B cell (primary cell): ENCODE data around the gene SIPA1L3. TPM values are rescaled to one million over a fixed set of nuclear protein-coding genes. Genes with fewer than 3 reads are reported as not detected.
A peak's percentile ranks its signal among the peaks of the same experiment; 100 is the strongest.

ENCODE experiments used
- ATAC-seq: fragments of 200-7000 bp; cut with Tn5 transposase; one replicate; pipeline ENCODE4 v1.10.0; 2021; ENCODE audit warnings: low read depth, mild to moderate bottlenecking, moderate number of reproducible peaks, moderate library complexity
- CTCF ChIA-PET: fragments of 350-600 bp; sonication (Branson Sonifier 250); formaldehyde crosslinking; loops from one replicate; lab custom pipeline; 2021; ENCODE audit warnings: antibody characterized with exemption, inconsistent platforms; lab: Charles Lee
- POLR2A ChIA-PET: fragments of 350-600 bp; sonication (Branson Sonifier 250); formaldehyde crosslinking; loops from one replicate; lab custom pipeline; 2021; ENCODE audit warnings: antibody characterized with exemption; lab: Charles Lee
- DNase-seq: peaks from one replicate; pipeline ENCODE4 v3.0.0; 2013
- H2AFZ ChIP-seq: 2 replicates; pipeline ENCODE4 v1.6.1; 2012; ENCODE audit warnings: mild to moderate bottlenecking, low read depth, low read length; ENCODE audit not compliant: insufficient read depth, poor library complexity, severe bottlenecking
- H3K27ac ChIP-seq, 2 donors: 1 replicate in 1 of 2; 2 replicates in 1 of 2; pipeline ENCODE4 v1.5.1; 2012 to 2013; ENCODE audit warnings: low read length in 2 of 2, mild to moderate bottlenecking in 2 of 2, moderate library complexity in 1 of 2
- H3K27me3 ChIP-seq, 4 experiments: fragments of 200-600 bp in 1 of 4; sonication (generic) in 1 of 4; replicated peaks in 1 of 4; 1 replicate in 2 of 4; 2 replicates in 2 of 4; pipeline versions ENCODE4 v1.6.1 to v1.7.0; 2013 to 2016; ENCODE audit warnings: low read length in 3 of 4, mild to moderate bottlenecking in 2 of 4, mixed read lengths in 1 of 4, moderate library complexity in 1 of 4; ENCODE audit not compliant: insufficient read depth in 4 of 4, control insufficient read depth in 3 of 4; ENCODE audit errors: control extremely low read depth in 1 of 4
- H3K36me3 ChIP-seq, 2 experiments: replicated peaks in 1 of 2; 1 replicate in 1 of 2; 2 replicates in 1 of 2; pipeline versions ENCODE4 v1.6.1 to v1.7.1; 2013; ENCODE audit warnings: low read length in 1 of 2; ENCODE audit not compliant: insufficient read depth in 2 of 2, control insufficient read depth in 1 of 2; ENCODE audit errors: control extremely low read depth in 1 of 2, extremely low read depth in 1 of 2
- H3K4me1 ChIP-seq, 2 donors: fragments of 200-600 bp in 1 of 2; sonication (generic) in 1 of 2; 1 replicate in 1 of 2; 2 replicates in 1 of 2; pipeline versions ENCODE4 v1.5.1 to v1.6.1; 2013 to 2017; ENCODE audit warnings: low read length in 2 of 2; ENCODE audit not compliant: control insufficient read depth in 2 of 2, insufficient read depth in 2 of 2
- H3K4me2 ChIP-seq: replicated peaks from 2 replicates; pipeline ENCODE3; 2012; ENCODE audit warnings: mild to moderate bottlenecking, low read depth, low read length; ENCODE audit not compliant: poor library complexity, severe bottlenecking
- H3K4me3 ChIP-seq, 5 experiments: fragments of 200-600 bp in 1 of 5; sonication (generic) in 1 of 5; 1 replicate in 3 of 5; 2 replicates in 2 of 5; pipeline versions ENCODE4 v1.5.1 to v1.7.0; 2011 to 2016; ENCODE audit warnings: low read length in 4 of 5, mild to moderate bottlenecking in 4 of 5, low read depth in 2 of 5, control low read depth in 1 of 5, moderate library complexity in 1 of 5; ENCODE audit not compliant: insufficient read depth in 1 of 5; ENCODE audit errors: control extremely low read depth in 1 of 5, extremely low read depth in 1 of 5
- H3K79me2 ChIP-seq: fragments of 200-600 bp; sonication (generic); one replicate; pipeline ENCODE4 v1.6.0; 2016; ENCODE audit warnings: low read length; ENCODE audit not compliant: control insufficient read depth, insufficient read depth
- H3K9ac ChIP-seq: fragments of 200-600 bp; sonication (generic); 2 replicates; pipeline ENCODE4 v1.6.1; 2017; ENCODE audit warnings: mild to moderate bottlenecking, low read length, moderate library complexity
- H3K9me3 ChIP-seq, 3 donors: one replicate each; pipeline versions ENCODE4 v1.6.1 to v1.7.1; 2013; ENCODE audit warnings: low read length in 2 of 3; ENCODE audit not compliant: control insufficient read depth in 2 of 3, insufficient read depth in 1 of 3; ENCODE audit errors: control extremely low read depth in 1 of 3
- H4K20me1 ChIP-seq: 2 replicates; pipeline ENCODE4 v1.6.0; 2012; ENCODE audit warnings: mild to moderate bottlenecking, low read length; ENCODE audit not compliant: insufficient read depth, control insufficient read depth, poor library complexity, severe bottlenecking
- H3K27ac Mint-ChIP-seq: one replicate; pipeline ENCODE4 v1.8.0; 2021; ENCODE audit warnings: mixed read lengths
- H3K27me3 Mint-ChIP-seq: one replicate; pipeline ENCODE4 v1.8.0; 2021; ENCODE audit warnings: mixed read lengths
- H3K4me1 Mint-ChIP-seq: one replicate; pipeline ENCODE4 v1.8.0; 2021; ENCODE audit warnings: mixed read lengths
- H3K4me3 Mint-ChIP-seq: one replicate; pipeline ENCODE4 v1.8.0; 2021; ENCODE audit warnings: mixed read lengths
- H3K9me3 Mint-ChIP-seq: one replicate; pipeline ENCODE4 v1.8.0; 2022; ENCODE audit warnings: mixed read lengths; ENCODE audit not compliant: insufficient read depth
- EZH2 ChIP-seq: IDR thresholded peaks from 2 replicates; pipeline ENCODE4 v1.6.1; 2012; ENCODE audit warnings: borderline replicate concordance, low read depth, mild to moderate bottlenecking, moderate library complexity, low read length; ENCODE audit not compliant: insufficient read depth, poor library complexity, severe bottlenecking
- WGBS: methylation state at CpG from one replicate; pipeline ENCODE4 v1.1.5; 2013; ENCODE audit warnings: missing lambda C conversion rate; ENCODE audit not compliant: insufficient coverage; 5-methylcytosine and 5-hydroxymethylcytosine counted together
- intact Hi-C: fragments of 100-400 bp; cut with micrococcal nuclease; formaldehyde crosslinking; loops from one replicate; pipeline ENCODE4 v1.10.0; 2022
- polyA plus RNA-seq: library from polyadenylated mRNA; depleted of rRNA; stranded (reverse); fragments of >200 nt; gene quantifications from 2 replicates; pipeline ENCODE4 v1.2.3, GENCODE V29; 2012
- total RNA-seq, 2 donors: library from RNA; stranded (reverse); fragments of 120-200 nt in 1 of 2; gene quantifications; 1 replicate in 1 of 2; 2 replicates in 1 of 2; pipeline versions ENCODE4 v1.2.3 to v1.2.4, GENCODE V29; 2013 to 2022
- TF ChIP-seq, protein P1 (sequence below): fragments of 200-600 bp; IDR thresholded peaks from one replicate; pipeline ENCODE4 v1.8.0; 2022; ENCODE audit warnings: antibody characterized with exemption, mild to moderate bottlenecking

SIPA1L3 gene
- total and polyA plus RNA-seq, 2 donors (not counting 1 experiment from before 2014, with no cell fraction given) = 48.3 to 295 TPM

DNA sequence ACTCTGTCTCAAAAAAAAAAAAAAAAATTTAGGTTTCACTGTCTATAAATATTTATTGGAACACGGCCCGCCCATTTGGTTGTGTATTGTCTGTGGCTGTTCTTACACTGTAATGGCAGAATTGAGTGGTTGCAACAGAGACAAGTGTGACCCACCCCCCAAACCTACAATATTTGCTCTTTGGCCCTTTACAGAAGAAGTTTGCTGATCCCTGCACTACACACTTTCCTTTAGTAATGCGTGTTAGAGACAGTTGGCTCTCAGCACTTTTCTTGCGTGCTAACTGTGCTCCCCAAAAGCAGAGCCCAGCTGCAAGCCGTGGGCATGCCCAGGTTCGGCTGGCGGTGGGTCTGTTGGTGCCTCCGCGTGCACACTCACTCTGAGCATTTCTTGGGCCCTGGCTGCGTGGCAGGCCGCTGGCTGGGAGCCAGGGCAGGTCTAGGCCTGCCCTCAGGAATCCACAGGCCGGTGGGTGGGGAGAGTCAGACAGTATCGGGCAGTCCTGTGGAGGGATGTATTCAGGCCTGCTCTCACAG lies 72.6 kb downstream of the SIPA1L3 start:
- H3K27me3 Mint-ChIP-seq = no peaks in the 10 kb centered on the region
- Histone ChIP-seq H3K27ac (peak overlapping the region; percentile 89 to 92), H3K4me1 (peaks cover 79 to 99% of the 10 kb centered on the region in 2 donors), H3K9me3 (peaks cover 0 to 15% (median 0%) of the 10 kb centered on the region in 3 donors), H3K27me3 (no peaks in the 10 kb centered on the region), H3K4me2 (peak overlapping the region; percentile 70), H4K20me1 (no peaks in the 10 kb centered on the region), H3K36me3 (peaks cover 0 to 18% of the 10 kb centered on the region in 2 experiments), H3K79me2 (peaks cover 85% of the 10 kb centered on the region), H3K4me3 (peak overlapping the region in 2 of 5 experiments; percentile 19 to 45), H3K9ac (peak overlapping the region; percentile 46), H2AFZ (peak overlapping the region; percentile 29)
- peaks cover 87% of the 10 kb centered on the region for H3K4me1 Mint-ChIP-seq
- DNase-seq (peak; percentile 66), ATAC-seq (no peak)
- 19% methylated on average over 9 of the region's 13 CpGs for WGBS
- POLR2A ChIA-PET = interaction anchor here (0.6 to 5.5 kb wide), 13 partner anchors 12 to 180 kb away, joined by 3 to 43 read pairs (median 6); partner anchors contain the start of genes SIPA1L3 and WDR87
- CTCF ChIA-PET = interaction anchor here (0.8 to 2.4 kb wide), 9 partner anchors 24 to 115 kb away, joined by 3 to 20 read pairs (median 4); partner anchors contain the start of gene WDR87
- no peaks in the 10 kb centered on the region for H3K9me3 Mint-ChIP-seq
- no peak for TF ChIP-seq EZH2
- TF ChIP-seq, protein P1, sequence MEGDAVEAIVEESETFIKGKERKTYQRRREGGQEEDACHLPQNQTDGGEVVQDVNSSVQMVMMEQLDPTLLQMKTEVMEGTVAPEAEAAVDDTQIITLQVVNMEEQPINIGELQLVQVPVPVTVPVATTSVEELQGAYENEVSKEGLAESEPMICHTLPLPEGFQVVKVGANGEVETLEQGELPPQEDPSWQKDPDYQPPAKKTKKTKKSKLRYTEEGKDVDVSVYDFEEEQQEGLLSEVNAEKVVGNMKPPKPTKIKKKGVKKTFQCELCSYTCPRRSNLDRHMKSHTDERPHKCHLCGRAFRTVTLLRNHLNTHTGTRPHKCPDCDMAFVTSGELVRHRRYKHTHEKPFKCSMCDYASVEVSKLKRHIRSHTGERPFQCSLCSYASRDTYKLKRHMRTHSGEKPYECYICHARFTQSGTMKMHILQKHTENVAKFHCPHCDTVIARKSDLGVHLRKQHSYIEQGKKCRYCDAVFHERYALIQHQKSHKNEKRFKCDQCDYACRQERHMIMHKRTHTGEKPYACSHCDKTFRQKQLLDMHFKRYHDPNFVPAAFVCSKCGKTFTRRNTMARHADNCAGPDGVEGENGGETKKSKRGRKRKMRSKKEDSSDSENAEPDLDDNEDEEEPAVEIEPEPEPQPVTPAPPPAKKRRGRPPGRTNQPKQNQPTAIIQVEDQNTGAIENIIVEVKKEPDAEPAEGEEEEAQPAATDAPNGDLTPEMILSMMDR = no peak
- H3K4me3 Mint-ChIP-seq = peak overlapping the region; percentile 65
- intact Hi-C loops = loop anchor here (1.0 to 5.0 kb wide), 6 partner anchors 27 to 103 kb away; partner anchors contain the start of genes SIPA1L3 and WDR87
- H3K27ac Mint-ChIP-seq = peak overlapping the region; percentile 94
